Head of caudate nucleus (tissue), 42 donors: ENCODE measurements around the gene AGPAT4.

Experiments used
- DNase-seq, 42 donors: peaks; one replicate each; pipeline versions ENCODE4 v3.0.0 to v3.0.0-alpha.2; 2020 to 2021; ENCODE audit warnings: mixed read lengths in 7 of 42
- intact Hi-C: fragments of 100-400 bp; cut with DNase I; formaldehyde crosslinking; loops from one replicate; pipeline ENCODE4 v1.15.0; 2022

The AGPAT4 gene

DNA sequence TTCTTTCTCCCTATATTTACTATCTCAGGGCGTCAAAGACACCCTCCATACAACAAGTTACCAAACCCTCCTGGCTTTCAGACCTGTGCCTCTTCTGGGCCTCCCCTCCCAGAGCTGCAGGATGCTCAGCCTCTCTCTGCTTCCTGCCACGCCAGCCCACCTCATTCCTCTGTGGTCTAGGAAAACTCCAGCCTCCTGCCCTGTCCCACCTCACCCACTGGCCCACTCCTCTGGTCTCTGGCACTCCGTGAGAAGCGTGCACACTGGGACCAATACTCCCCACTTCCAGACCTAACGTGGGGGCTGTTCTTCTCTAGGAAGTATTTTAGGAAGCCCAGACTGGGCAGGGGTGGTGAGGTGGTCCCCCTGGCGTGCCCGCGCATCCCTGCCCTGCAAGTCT is 9.7 kb downstream of the AGPAT4 start:
- peak in 2 of 42 donors; percentile 12 to 37 for DNase-seq
- intact Hi-C loops = no loop called here

DNA sequence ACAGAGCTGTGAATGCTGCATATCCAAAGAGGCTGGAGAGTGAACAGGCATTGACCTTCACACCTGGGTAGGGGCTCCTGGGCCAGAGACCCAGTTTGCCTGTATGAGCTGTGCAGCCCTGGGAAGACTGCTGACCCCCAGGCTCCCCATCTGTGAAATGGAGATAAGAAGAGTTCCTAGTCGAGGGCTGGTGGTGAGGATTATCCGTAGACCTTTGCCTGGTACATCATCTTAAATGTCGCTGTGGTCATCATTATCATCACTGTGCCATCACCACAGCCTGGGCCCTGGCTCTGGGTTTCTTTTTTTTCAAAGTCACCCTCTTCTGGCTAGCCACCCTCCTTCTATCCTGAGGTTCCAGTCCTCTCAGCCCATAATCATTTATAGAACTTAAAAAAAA is 12.0 kb downstream of the AGPAT4 start:
- DNase-seq = peak in 1 of 42 donors; percentile 16
- intact Hi-C loops = no loop called here

DNA sequence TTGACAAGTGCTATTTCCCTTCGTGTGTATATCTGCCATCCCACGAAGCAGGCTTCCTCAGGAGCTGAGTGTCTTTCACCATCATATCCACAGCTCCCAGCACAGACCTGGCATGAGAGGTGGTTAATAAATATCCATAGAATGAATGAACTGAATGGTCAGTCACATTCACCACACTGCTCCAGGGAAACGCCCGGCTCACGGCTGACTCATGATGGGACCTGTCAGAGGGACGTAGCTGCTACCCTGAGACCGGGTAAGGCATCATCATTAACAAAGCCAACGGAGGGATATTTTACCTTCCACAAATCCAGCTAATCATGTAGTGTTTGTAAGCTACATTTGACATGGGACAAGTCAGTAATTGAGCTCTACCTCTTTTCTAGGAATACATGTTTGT is 12.5 kb downstream of the AGPAT4 start:
- peak in 1 of 42 donors; percentile 24 for DNase-seq
- intact Hi-C loops = no loop called here

GRCh38 chr6:161259302-161259701 is 14.6 kb downstream of the AGPAT4 start:
- intact Hi-C loops = loop anchor here (10.0 kb wide), 1 partner anchor 105 kb away; no protein-coding TSS in a partner anchor
- no peak for DNase-seq

- intact Hi-C loops = loop anchor here (10.0 kb wide), 1 partner anchor 107 kb away; no protein-coding TSS in a partner anchor
- no peak for DNase-seq
Observed at GRCh38 chr6:161257793-161258457, 15.9 kb downstream of the AGPAT4 start.

DNA sequence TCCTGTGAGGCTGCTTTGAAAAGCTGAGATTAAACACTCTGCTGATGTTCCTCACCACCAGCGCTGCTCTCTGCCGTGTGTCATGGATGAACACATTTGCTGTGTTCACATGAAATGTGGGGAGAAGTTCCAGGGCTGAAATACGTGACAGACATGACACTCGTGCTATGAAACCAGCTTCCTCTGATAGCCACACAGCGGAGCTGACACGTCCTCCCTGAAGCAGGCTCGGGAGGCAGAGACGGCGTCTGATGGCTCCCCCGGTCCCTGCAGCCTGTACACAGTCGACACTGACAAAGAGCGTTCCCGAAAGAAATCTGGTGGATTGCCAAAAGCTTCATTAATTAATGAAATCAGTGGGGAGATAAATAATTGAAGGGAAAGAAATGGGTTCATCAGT is 17.5 kb downstream of the AGPAT4 start:
- DNase-seq = peak in 35 of 42 donors; percentile 25 to 81 (median 59)
- intact Hi-C loops = loop anchor here (10.0 kb wide), 1 partner anchor 108 kb away; no protein-coding TSS in a partner anchor

DNA sequence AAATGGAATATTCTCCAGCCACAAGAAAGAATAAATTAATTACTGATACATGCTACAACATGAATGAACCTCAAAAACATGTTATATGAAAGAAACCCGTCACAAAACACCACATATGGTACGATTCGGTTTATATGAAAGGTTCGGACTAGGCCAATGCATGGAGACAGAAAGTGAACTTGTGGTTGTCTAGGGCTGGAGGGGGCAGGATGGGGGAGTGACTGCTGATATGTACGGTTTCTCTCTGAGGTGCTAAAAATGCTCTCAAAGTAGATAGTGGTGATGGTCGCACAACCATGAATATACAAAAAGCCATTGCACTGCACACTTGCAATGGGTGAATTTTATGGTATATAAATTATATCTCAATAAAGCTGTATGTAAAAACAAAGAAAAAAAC is 18.3 kb downstream of the AGPAT4 start:
- intact Hi-C loops = loop anchor here (10.0 kb wide), 1 partner anchor 109 kb away; no protein-coding TSS in a partner anchor

DNA sequence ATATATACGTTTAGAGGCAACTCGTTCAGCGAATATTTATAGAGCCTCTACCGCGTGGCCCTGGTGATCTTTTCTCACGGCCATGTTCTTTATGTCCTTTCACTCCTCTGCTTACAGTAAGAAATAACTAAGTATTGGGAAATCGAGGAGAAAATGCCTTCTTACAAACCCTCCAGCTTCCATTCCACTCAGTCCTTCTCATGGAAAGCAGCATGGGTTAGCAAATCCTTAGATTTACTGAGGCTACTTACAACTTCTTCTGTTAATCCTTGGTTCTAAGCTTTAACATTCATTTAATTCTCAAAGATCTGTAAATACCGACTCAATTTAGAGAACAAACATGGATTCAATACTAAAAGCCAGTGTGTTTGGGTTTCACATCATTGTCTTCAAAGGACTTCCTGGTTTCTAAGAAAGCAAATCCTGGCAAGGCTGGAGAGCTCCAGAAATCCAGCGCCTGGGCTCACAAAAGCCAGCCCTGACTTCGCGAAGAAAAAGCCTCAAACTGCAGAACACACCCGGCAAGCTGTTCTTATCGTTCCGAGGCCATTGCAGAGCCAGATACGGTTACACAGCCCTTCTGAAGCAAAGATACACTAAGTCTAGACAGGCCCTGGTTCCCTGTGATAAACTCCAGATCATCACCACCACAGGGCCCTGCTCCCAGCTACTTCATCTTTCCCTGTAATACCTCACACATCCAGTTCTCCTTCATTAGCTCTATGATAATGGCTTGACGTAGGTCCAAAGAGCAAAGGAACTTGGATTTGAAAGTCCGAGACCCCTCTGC is 19.2 kb downstream of the AGPAT4 start:
- no peak for DNase-seq
- intact Hi-C loops = loop anchor here (10.0 kb wide), 1 partner anchor 110 kb away; no protein-coding TSS in a partner anchor

More for the DNA sequence above, 18.3 kb downstream of the AGPAT4 start:
- DNase-seq = no peak

DNA sequence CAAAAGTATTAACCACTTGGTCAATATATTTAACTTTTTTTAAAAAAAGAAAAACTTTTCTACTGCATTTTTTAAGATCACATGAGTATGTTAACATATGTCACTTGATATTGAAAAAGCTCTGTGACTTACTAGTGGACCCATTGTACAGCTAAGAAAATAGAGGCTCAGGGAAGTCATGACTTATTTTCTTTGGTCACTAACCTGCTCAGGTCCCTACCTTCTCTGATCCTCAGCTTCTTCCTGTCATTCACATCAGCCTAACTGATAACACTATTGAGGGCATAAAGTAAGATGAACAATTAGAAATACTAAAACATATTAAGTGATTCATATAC is 19.8 kb downstream of the AGPAT4 start:
- intact Hi-C loops = loop anchor here (10.0 kb wide), 1 partner anchor 111 kb away; no protein-coding TSS in a partner anchor
- no peak for DNase-seq

- DNase-seq = peak in 1 of 42 donors; percentile 26
- intact Hi-C loops = loop anchor here (10.0 kb wide), 1 partner anchor 113 kb away; no protein-coding TSS in a partner anchor
Observed at GRCh38 chr6:161251345-161251744, 22.5 kb downstream of the AGPAT4 start.

DNA sequence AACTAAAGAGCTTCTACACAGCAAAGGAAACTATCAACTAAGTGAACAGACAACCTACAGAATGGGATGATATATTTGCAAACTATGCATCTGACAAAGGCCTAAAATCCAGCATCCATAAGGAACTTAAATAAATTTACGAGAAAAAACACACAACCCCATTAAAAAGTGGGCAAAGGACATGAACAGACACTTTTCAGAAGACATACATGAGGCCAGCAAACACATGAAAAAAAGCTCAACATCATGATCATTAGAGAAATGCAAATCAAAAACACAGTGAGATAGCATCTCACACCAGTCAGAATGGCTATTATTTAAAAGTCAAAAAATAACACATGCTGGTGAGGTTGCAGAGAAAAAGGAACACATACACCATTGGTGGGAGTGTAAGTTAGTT is 24.5 kb downstream of the AGPAT4 start:
- intact Hi-C loops = no loop called here
- peak in 1 of 42 donors; percentile 1 for DNase-seq

DNA sequence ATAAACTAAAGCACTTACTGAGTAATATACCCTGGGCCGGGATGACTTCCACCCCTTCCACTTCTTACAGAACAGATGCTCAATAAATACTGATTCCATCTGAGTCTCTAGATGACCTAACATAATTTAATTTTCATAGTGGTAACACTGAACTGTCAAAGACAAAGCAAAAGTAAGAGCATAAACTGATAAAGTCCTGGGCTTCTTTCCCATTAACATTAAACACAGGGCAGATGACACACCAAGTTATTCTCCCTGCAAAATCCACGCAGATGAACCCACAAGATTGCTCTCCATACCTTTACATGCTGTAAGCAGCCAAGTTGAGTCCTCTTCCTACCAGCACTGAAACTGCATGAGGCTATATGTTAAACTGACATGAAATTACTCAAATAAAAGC is 27.1 kb downstream of the AGPAT4 start:
- intact Hi-C loops = no loop called here
- DNase-seq = peak in 1 of 42 donors; percentile 2

DNA sequence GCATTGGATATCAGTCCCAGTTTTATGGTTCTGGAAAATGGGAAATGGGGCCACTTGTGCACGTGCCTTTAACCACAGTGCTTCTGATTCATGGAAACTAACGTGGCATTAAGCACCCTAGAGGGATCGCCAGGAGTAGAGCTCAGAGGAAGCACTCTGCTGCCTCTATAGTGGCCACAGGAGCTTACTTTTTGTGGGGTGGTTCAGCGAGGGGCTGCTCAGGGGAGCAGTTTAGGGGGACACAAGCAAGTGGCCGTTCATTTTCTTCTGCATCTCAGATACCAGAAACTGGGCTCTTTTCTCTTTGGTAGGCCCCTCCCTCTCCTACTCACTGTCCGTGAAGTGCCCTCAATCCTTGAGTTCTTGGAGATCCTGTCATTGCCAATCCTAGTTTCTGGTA is 28.5 kb downstream of the AGPAT4 start:
- intact Hi-C loops = no loop called here
- peak in 1 of 42 donors; percentile 25 for DNase-seq

GRCh38 chr6:161244725-161245124 is 29.1 kb downstream of the AGPAT4 start:
- intact Hi-C loops = no loop called here
- DNase-seq = peak in 1 of 42 donors; percentile 30

DNA sequence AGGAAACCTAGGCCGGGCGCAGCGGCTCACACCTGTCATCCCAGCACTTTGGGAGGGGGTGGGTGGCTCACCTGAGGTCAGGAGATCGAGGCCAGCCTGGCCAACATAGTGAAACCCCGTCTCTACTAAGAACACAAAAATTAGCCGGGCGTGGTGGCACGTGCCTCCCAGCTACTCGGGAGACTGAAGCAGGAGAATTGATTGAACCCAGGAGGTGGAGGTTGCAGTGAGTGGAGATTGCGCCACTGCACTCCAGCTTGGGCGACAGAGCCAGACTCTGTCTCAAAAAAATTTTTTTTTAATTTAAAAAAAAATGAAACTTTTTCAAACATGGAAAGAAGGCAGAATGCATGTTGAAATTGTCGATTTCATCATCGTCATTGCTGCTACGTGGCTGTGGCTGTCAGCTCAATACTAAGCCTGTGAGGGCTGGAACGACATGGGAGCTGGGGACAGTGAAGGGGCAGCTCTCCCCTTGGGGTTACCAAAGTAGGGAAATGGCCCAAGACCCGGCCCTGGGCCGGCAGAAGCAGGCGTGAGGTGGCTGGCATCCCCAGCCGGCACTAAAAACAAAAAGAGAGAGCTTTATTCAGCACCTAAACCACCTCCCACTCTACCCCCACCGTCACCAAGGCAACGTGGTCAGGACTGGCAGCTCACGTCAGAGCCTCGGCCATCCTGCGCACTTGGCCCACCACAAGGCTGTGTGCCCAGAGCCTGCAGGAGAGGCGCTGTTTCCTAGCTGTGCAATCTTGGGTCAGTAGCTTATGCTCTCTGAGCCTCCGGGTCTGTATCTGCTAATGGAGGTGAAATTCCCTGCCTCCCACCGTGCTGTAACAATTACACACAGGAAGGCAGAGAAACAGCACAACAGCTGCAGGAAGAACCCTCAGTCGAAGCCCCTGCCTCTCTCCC is 30.8 kb downstream of the AGPAT4 start:
- intact Hi-C loops = no loop called here
- peak; percentile 48 to 89 (median 70) for DNase-seq

DNA sequence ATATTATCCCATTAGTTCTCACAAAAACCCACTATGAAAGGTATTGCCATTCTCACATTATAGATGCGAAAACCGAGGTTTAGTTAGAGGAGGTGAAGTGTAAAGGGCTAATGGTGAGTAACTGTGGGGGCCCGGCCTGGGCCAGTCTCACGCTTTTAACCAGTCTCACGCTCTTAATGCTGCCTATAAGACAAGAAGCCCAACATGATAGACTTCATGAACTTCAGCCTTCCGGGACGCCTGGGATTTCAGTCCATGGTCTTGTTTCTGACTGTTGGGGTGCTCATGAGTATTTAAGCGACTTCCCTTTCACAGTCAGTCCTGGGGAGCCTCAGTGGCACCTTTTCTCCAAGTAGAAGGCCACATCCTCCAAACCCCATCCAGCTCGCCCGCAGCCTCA is 31.7 kb downstream of the AGPAT4 start:
- intact Hi-C loops = no loop called here
- DNase-seq = peak in 1 of 42 donors; percentile 42

DNA sequence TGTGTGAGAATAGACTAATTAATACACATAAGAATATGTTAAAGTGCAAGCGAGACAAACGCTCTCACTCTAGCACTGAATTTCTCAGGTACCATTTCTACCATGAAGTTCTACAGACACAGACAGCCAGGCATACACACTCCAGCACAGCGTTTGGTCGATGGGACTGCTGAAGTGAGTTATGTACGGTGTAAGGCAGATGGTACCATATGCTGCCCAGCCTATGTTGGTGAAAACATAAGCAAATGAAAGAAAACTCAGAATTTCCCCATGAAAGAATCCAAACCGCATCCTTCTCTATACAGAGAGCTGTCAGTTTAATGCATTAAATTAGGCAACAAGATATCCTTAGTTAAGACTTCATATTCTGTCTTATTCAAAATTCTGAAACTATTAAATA is 34.9 kb downstream of the AGPAT4 start:
- intact Hi-C loops = no loop called here
- no peak for DNase-seq

DNA sequence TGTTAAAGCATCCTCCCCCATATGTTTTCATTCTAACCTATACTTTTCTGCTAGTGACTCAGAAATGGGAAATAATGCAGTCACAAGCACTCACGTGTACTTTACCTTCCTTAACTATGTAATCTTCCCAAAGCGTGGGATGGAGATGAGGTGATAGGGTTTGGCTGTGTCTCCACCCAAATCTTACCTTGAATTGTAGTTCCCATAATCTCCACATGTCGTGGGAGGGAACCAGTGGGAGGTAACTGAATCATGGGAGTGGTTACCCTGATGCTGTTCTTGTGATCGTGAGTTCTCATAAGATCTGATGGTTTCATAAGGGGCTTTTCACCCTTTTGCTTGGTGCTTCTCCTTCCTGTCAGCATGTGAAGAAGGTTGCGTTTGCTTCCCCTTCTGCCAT is 35.4 kb downstream of the AGPAT4 start:
- DNase-seq = peak in 20 of 42 donors; percentile 31 to 84 (median 66)
- intact Hi-C loops = no loop called here

DNA sequence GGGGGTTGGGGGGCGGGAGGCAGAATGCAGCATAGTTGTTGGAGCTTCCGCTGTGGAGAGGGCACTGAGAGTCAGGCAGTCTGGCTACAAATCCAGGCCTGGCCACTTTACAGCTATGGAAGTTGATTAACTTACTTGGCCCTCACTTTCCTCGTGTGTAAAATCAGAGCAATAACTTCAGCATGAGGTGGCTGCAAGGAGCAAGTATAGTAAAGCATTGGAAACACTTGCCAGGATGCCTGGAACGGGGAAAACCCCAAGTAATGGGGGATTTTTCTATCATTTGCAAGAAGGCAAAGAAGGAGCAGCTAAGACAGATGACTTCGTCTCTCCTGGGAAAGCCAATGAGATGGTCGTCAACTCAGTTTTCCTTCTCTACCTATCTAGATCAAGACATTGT is 35.8 kb downstream of the AGPAT4 start:
- DNase-seq = no peak

More for the DNA sequence above, 35.8 kb downstream of the AGPAT4 start:
- intact Hi-C loops = no loop called here
